ENCODE measurements around the gene GMCL1. TPM values are rescaled to one million over a fixed set of nuclear protein-coding genes. Genes with fewer than 3 reads are reported as not detected.
A peak's percentile ranks its signal among the peaks of the same experiment; 100 is the strongest.
"Not testable (repeated sequence)": the region's sequence is repeated elsewhere in the genome, so short reads cannot be mapped to it uniquely, and the experiment has no call there.

Gene GMCL1
- total and polyA plus RNA-seq, 4 experiments from 2014 or later, result 27.7 to 37.8 (median 30.0) TPM

GRCh38 chr2:69798290-69798908 is 31.1 kb upstream of the GMCL1 start:
- POLR2A ChIA-PET (ENCODE audit: partially characterized antibody), result no interaction called here
- no peaks in the 10 kb centered on the region for H3K27me3 Mint-ChIP-seq
- H3K36me3 Mint-ChIP-seq, result no peaks in the 10 kb centered on the region
- H3K27me3 ChIP-seq (ENCODE audit: insufficient read depth, low read length), result no peaks in the 10 kb centered on the region
- no peak overlapping the region for H3K4me3 ChIP-seq (ENCODE audit: low read length in 2 of 2)
- CTCF ChIA-PET (ENCODE audit: partially characterized antibody), result interaction anchor here (1.7 to 2.1 kb wide), 2 partner anchors 18 to 74 kb away, joined by 7 to 9 read pairs; no protein-coding TSS in a partner anchor
- peaks cover 1 to 14% (median 6%) of the 10 kb centered on the region in 4 donors for H3K4me1 Mint-ChIP-seq
- H3K36me3 ChIP-seq (ENCODE audit: insufficient read depth, low read length), result no peaks in the 10 kb centered on the region
- H3K27ac ChIP-seq (ENCODE audit: low read depth, low read length), result no peak overlapping the region
- no peaks in the 10 kb centered on the region for H3K9me3 Mint-ChIP-seq
- H3K4me1 ChIP-seq (ENCODE audit: insufficient read depth, low read length), result no peaks in the 10 kb centered on the region
- H3K9me3 ChIP-seq (ENCODE audit: control insufficient read depth in 1 of 2, low read length in 2 of 2), result no peaks in the 10 kb centered on the region
- intact Hi-C loops (cut with micrococcal nuclease), result no loop called here
- DNase-seq, result no peak
- H3K27ac Mint-ChIP-seq, result no peak overlapping the region
- no peak overlapping the region for H3K4me3 Mint-ChIP-seq

DNA sequence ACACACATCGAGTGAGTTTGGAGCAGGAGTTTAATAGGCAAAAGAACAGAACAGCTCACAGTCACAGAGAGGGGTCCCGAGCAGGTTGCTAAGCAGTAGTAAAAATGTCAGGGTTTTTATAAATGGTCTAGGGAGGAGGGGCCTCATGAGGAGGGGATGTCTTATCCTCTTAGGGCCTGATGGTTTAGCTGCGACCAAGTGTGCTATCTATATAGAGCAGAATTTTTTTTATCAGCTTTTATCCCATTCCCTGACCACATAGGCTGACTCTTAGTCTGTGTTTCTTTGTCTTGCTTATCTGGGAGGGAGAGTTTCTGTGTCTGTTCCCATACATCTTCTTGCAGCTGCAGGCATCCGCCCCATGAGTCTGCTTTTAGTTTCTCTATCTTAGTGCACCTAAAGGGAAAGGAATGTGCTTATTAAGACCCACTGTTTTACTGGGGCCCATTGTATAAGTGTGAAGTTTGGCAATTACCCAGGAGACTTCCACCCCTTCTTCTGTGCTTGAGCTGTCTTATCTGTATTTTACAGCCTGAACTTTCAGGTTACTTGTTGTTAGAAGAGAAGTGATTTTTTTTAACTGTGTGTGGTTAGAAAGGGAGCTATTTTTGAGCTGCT is 30.4 kb upstream of the GMCL1 start:
- H3K9me3 ChIP-seq (ENCODE audit: control insufficient read depth in 1 of 2, low read length in 2 of 2), result no peaks in the 10 kb centered on the region
- Mint-ChIP-seq H3K27ac (no peak overlapping the region), H3K27me3 (no peaks in the 10 kb centered on the region), H3K9me3 (no peaks in the 10 kb centered on the region), H3K36me3 (peaks cover 0 to 1% of the 10 kb centered on the region in 2 donors), H3K4me1 (peaks cover 5 to 18% (median 9%) of the 10 kb centered on the region in 4 donors), H3K4me3 (no peak overlapping the region)
- POLR2A ChIA-PET (ENCODE audit: partially characterized antibody), result no interaction called here
- no peak for DNase-seq
- H3K27ac ChIP-seq (ENCODE audit: low read depth, low read length), result no peak overlapping the region
- no peaks in the 10 kb centered on the region for H3K27me3 ChIP-seq (ENCODE audit: insufficient read depth, low read length)
- CTCF ChIA-PET (ENCODE audit: partially characterized antibody), result interaction anchor here (1.0 to 2.1 kb wide), 4 partner anchors 13 to 233 kb away, joined by 3 to 9 read pairs (median 6); no protein-coding TSS in a partner anchor
- no peak overlapping the region for H3K4me3 ChIP-seq (ENCODE audit: low read length in 2 of 2)
- intact Hi-C loops (cut with micrococcal nuclease), result no loop called here
- H3K4me1 ChIP-seq (ENCODE audit: insufficient read depth, low read length), result no peaks in the 10 kb centered on the region
- no peaks in the 10 kb centered on the region for H3K36me3 ChIP-seq (ENCODE audit: insufficient read depth, low read length)

GRCh38 chr2:69801745-69802290 is 27.6 kb upstream of the GMCL1 start:
- ChIA-PET POLR2A (ENCODE audit: partially characterized antibody) (interaction anchor here (0.8 kb wide), 1 partner anchor 13 kb away, joined by 3 read pairs; no protein-coding TSS in a partner anchor), CTCF (ENCODE audit: partially characterized antibody) (interaction anchor here (6.7 kb wide), 1 partner anchor 15 kb away, joined by 39 read pairs; no protein-coding TSS in a partner anchor)

DNA sequence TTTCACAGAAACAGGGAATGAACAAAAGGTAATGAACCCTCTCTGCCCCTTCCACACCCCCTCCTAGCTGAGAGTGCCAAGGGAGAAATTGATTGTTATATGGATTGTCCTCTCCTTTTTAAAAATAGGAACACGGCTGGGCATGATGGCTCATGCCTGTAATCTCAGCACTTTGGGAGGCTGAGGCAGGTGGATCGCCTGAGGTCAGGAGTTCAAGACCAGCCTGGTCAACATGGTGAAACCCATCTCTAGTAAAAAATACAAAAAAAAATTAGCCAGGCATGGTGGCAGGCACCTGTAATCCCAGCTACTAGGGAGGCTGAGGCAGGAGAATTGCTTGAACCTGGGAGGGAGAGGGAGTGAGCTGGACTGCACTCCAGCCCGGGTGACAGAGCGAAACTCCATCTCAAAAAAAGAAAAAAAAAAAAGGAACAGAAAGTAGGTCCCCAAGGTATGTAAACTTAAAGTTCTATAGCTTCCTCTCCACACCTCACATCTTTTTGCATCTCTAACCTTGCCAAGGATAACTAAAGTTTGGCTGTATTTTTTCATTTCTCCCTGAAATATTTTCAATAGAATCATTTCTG is 26.6 kb upstream of the GMCL1 start:
- H3K27me3 ChIP-seq (ENCODE audit: insufficient read depth, low read length); H3K27ac ChIP-seq (ENCODE audit: low read depth, low read length); H3K27me3 Mint-ChIP-seq; H3K36me3 ChIP-seq (ENCODE audit: insufficient read depth, low read length); intact Hi-C loops (cut with micrococcal nuclease); H3K36me3 Mint-ChIP-seq; H3K27ac Mint-ChIP-seq; H3K4me3 ChIP-seq (ENCODE audit: low read length in 2 of 2); H3K4me1 ChIP-seq (ENCODE audit: insufficient read depth, low read length); DNase-seq; H3K9me3 Mint-ChIP-seq; H3K9me3 ChIP-seq (ENCODE audit: control insufficient read depth in 1 of 2, low read length in 2 of 2); H3K4me3 Mint-ChIP-seq: not testable (repeated sequence)
- POLR2A ChIA-PET (ENCODE audit: partially characterized antibody), result interaction anchor here (0.6 to 0.8 kb wide), 2 partner anchors 12 to 13 kb away, joined by 3 read pairs; no protein-coding TSS in a partner anchor
- H3K4me1 Mint-ChIP-seq, result peaks cover 9 to 25% (median 14%) of the 10 kb centered on the region in 4 donors
- CTCF ChIA-PET (ENCODE audit: partially characterized antibody), result interaction anchor here (1.6 to 6.7 kb wide), 3 partner anchors 9 to 78 kb away, joined by 6 to 39 read pairs (median 6); no protein-coding TSS in a partner anchor

More at GRCh38 chr2:69801745-69802290, 27.6 kb upstream of the GMCL1 start:
- H3K36me3 ChIP-seq (ENCODE audit: insufficient read depth, low read length), result peaks cover 3% of the 10 kb centered on the region
- Mint-ChIP-seq H3K36me3 (peaks cover 5 to 9% of the 10 kb centered on the region in 2 donors), H3K27me3 (no peaks in the 10 kb centered on the region), H3K4me1 (peaks cover 9 to 25% (median 14%) of the 10 kb centered on the region in 4 donors), H3K27ac (peak overlapping the region in 1 of 7 donors; percentile 23), H3K9me3 (no peaks in the 10 kb centered on the region), H3K4me3 (peak overlapping the region in 1 of 8 donors; percentile 41)
- no peak for DNase-seq
- no peaks in the 10 kb centered on the region for H3K27me3 ChIP-seq (ENCODE audit: insufficient read depth, low read length)
- peaks cover 6% of the 10 kb centered on the region for H3K4me1 ChIP-seq (ENCODE audit: insufficient read depth, low read length)
- H3K9me3 ChIP-seq (ENCODE audit: control insufficient read depth in 1 of 2, low read length in 2 of 2), result no peaks in the 10 kb centered on the region
- intact Hi-C loops (cut with micrococcal nuclease), result no loop called here
- no peak overlapping the region for H3K27ac ChIP-seq (ENCODE audit: low read depth, low read length)
- no peak overlapping the region for H3K4me3 ChIP-seq (ENCODE audit: low read length in 2 of 2)

DNA sequence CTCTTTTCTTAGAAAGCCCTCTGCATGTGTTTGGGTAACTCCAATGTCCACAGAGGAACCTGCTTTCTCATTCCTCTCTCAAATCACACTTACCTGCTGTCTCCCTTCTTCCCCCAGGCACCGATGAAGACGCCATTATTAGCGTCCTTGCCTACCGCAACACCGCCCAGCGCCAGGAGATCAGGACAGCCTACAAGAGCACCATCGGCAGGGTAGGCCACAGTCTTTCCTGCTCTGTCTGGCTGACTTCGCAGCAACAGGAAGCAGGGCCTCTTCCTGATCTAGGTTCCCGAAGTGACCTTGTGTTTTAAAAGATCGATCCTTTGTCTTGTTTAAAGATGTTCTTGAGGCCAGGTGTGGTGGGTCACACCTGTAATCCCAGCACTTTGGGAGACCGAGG is 25.0 kb upstream of the GMCL1 start:
- ChIA-PET CTCF (ENCODE audit: partially characterized antibody) (interaction anchor here (0.7 to 6.7 kb wide), 4 partner anchors 11 to 511 kb away, joined by 3 to 39 read pairs (median 6); no protein-coding TSS in a partner anchor), POLR2A (ENCODE audit: partially characterized antibody) (interaction anchor here (1.1 kb wide), 1 partner anchor 24 kb away, joined by 3 read pairs; no protein-coding TSS in a partner anchor)
- H3K9me3 Mint-ChIP-seq, result no peaks in the 10 kb centered on the region
- peak overlapping the region in 6 of 7 donors; percentile 15 to 86 (median 62) for H3K27ac Mint-ChIP-seq
- peak in 1 of 5 donors; percentile 1 for DNase-seq
- Histone ChIP-seq H3K4me1 (ENCODE audit: insufficient read depth, low read length) (peaks cover 6% of the 10 kb centered on the region), H3K4me3 (ENCODE audit: low read length in 2 of 2) (no peak overlapping the region), H3K27ac (ENCODE audit: low read depth, low read length) (no peak overlapping the region), H3K36me3 (ENCODE audit: insufficient read depth, low read length) (peaks cover 3% of the 10 kb centered on the region), H3K9me3 (ENCODE audit: control insufficient read depth in 1 of 2, low read length in 2 of 2) (no peaks in the 10 kb centered on the region), H3K27me3 (ENCODE audit: insufficient read depth, low read length) (no peaks in the 10 kb centered on the region)
- peaks cover 9 to 10% of the 10 kb centered on the region in 2 donors for H3K36me3 Mint-ChIP-seq
- peaks cover 9 to 22% (median 14%) of the 10 kb centered on the region in 4 donors for H3K4me1 Mint-ChIP-seq
- H3K27me3 Mint-ChIP-seq, result no peaks in the 10 kb centered on the region
- intact Hi-C loops (cut with micrococcal nuclease), result no loop called here
- peak overlapping the region in 3 of 8 donors; percentile 4 to 63 (median 47) for H3K4me3 Mint-ChIP-seq

GRCh38 chr2:69805887-69806286 is 23.6 kb upstream of the GMCL1 start:
- Histone ChIP-seq H3K4me1 (ENCODE audit: insufficient read depth, low read length) (peaks cover 6% of the 10 kb centered on the region), H3K27ac (ENCODE audit: low read depth, low read length) (no peak overlapping the region), H3K4me3 (ENCODE audit: low read length in 2 of 2) (no peak overlapping the region), H3K9me3 (ENCODE audit: control insufficient read depth in 1 of 2, low read length in 2 of 2) (no peaks in the 10 kb centered on the region), H3K27me3 (ENCODE audit: insufficient read depth, low read length) (no peaks in the 10 kb centered on the region), H3K36me3 (ENCODE audit: insufficient read depth, low read length) (peaks cover 3% of the 10 kb centered on the region)
- DNase-seq, result no peak
- H3K36me3 Mint-ChIP-seq, result peaks cover 9 to 10% of the 10 kb centered on the region in 2 donors
- ChIA-PET CTCF (ENCODE audit: partially characterized antibody) (interaction anchor here (1.5 to 6.7 kb wide), 2 partner anchors 10 to 81 kb away, joined by 8 to 39 read pairs; no protein-coding TSS in a partner anchor), POLR2A (ENCODE audit: partially characterized antibody) (no interaction called here)
- H3K27ac Mint-ChIP-seq, result peak overlapping the region in 1 of 7 donors; percentile 2
- H3K9me3 Mint-ChIP-seq, result no peaks in the 10 kb centered on the region
- peaks cover 9 to 22% (median 14%) of the 10 kb centered on the region in 4 donors for H3K4me1 Mint-ChIP-seq
- intact Hi-C loops (cut with micrococcal nuclease), result no loop called here
- no peaks in the 10 kb centered on the region for H3K27me3 Mint-ChIP-seq
- no peak overlapping the region for H3K4me3 Mint-ChIP-seq
